ENCODE data around the gene DAAM2. TPM values are rescaled to one million over a fixed set of nuclear protein-coding genes. Genes with fewer than 3 reads are reported as not detected.

Gene DAAM2
- total and polyA plus RNA-seq, 12 donors: 6.0 to 25.9 (median 12.2) TPM

DNA sequence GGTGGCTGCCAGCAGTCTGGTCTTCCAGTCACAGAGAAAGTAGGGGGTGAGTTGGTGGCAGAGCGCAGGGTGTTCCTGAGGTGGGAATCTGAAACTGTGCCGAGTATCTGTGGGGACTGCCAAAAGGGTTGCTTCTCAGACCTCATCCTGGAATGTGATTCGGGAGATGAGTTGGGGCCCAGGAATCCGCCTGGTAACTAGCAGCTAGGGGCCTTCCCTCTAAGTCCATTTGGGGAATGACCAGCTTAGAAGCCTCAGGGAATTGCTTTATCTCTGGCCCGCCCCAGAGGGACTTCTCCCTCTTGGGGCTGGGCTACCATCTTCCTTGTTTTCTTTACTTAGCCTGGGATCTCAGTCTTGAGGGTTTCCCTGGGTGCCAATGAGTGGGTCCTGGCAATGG, 92.5 kb downstream of the DAAM2 start:
- TF ChIP-seq, protein P1, sequence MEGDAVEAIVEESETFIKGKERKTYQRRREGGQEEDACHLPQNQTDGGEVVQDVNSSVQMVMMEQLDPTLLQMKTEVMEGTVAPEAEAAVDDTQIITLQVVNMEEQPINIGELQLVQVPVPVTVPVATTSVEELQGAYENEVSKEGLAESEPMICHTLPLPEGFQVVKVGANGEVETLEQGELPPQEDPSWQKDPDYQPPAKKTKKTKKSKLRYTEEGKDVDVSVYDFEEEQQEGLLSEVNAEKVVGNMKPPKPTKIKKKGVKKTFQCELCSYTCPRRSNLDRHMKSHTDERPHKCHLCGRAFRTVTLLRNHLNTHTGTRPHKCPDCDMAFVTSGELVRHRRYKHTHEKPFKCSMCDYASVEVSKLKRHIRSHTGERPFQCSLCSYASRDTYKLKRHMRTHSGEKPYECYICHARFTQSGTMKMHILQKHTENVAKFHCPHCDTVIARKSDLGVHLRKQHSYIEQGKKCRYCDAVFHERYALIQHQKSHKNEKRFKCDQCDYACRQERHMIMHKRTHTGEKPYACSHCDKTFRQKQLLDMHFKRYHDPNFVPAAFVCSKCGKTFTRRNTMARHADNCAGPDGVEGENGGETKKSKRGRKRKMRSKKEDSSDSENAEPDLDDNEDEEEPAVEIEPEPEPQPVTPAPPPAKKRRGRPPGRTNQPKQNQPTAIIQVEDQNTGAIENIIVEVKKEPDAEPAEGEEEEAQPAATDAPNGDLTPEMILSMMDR (IDR thresholded peaks at IDR 0.05): no peak
- no peaks in the 10 kb centered on the region for H3K27me3 ChIP-seq
- no peak for DNase-seq
- H3K4me1 ChIP-seq: peaks cover 8 to 51% (median 43%) of the 10 kb centered on the region in 9 donors
- H3K36me3 ChIP-seq: peaks cover 0 to 12% (median 0%) of the 10 kb centered on the region in 9 donors
- intact Hi-C loops (cut with DNase I): loop anchor here in 3 of 10 donors (5.0 kb wide), 1 partner anchor 92 kb away; the partner anchor contains the start of gene DAAM2 (in 3 of the 3)
- WGBS, 2 donors: 73 to 89% methylated on average over 5 of the region's 5 CpGs
- peak overlapping the region in 1 of 10 donors; percentile 67 for H3K27ac ChIP-seq
- H3K9me3 ChIP-seq: no peaks in the 10 kb centered on the region
- no peak overlapping the region for H3K4me3 ChIP-seq
- ATAC-seq: no peak

DNA sequence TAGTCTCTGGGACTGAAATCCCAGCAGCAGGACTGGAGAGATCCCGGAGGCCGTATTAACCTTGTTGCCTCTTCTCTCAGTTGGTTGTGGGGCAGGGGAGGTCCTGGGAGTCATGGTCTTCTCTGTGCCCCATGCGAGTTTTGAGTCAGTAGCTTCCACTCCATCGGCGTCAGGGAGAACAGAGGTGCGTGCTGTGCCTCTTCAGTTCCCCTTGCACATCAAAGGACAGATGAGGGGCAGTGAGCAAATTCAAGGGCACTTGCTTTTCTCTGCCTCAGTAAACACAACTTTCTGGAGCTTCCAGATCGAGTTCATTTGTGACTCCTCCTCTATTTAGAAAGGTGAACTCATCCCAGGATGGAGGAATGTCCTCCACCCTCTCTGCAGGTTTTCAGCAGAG, 93.5 kb downstream of the DAAM2 start:
- Histone ChIP-seq H3K27ac (no peak overlapping the region), H3K9me3 (no peaks in the 10 kb centered on the region), H3K4me3 (no peak overlapping the region), H3K27me3 (no peaks in the 10 kb centered on the region), H3K4me1 (peaks cover 8 to 60% (median 45%) of the 10 kb centered on the region in 9 donors), H3K36me3 (peaks cover 0 to 16% (median 0%) of the 10 kb centered on the region in 9 donors)
- intact Hi-C loops (cut with DNase I): loop anchor here in 3 of 10 donors (5.0 kb wide), 1 partner anchor 93 kb away; the partner anchor contains the start of gene DAAM2 (in 3 of the 3)
- no peak for ATAC-seq
- TF ChIP-seq, protein P1 (IDR thresholded peaks at IDR 0.05): no peak
- DNase-seq: no peak
- 89 to 92% methylated on average over 7 of the region's 7 CpGs for WGBS, 2 donors

DNA sequence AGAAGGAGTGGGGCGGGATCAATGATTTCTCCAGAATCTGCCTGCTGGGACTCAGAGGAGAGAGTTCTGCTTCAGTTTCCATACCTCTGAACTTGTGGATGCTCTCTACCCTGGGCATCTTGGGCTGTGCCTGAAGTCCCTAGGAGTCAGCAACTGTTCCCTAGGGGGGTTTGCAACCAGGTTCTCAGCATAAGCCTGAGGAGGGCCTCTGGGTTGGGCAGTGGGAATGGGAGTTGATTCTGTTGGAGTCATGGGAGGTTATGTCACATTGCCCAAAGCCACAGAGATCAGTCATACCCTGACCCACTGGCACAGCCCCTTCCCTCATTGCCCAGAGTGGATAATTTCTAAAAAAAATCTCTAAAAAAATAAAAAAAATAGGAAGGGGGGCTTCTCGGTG, 94.7 kb downstream of the DAAM2 start:
- ATAC-seq (no peak), DNase-seq (no peak)
- TF ChIP-seq, protein P1 (IDR thresholded peaks at IDR 0.05): no peak
- H3K9me3 ChIP-seq: no peaks in the 10 kb centered on the region
- intact Hi-C loops (cut with DNase I): loop anchor here in 3 of 10 donors (5.0 kb wide), 1 partner anchor 95 kb away; the partner anchor contains the start of gene DAAM2 (in 3 of the 3)
- H3K36me3 ChIP-seq: peaks cover 0 to 26% (median 0%) of the 10 kb centered on the region in 9 donors
- peak overlapping the region in 7 of 10 donors; percentile 13 to 75 (median 65) for H3K27ac ChIP-seq
- H3K27me3 ChIP-seq: no peaks in the 10 kb centered on the region
- peaks cover 8 to 61% (median 41%) of the 10 kb centered on the region in 9 donors for H3K4me1 ChIP-seq
- 48 to 96% methylated on average over 2 of the region's 2 CpGs for WGBS, 2 donors
- no peak overlapping the region for H3K4me3 ChIP-seq

DNA sequence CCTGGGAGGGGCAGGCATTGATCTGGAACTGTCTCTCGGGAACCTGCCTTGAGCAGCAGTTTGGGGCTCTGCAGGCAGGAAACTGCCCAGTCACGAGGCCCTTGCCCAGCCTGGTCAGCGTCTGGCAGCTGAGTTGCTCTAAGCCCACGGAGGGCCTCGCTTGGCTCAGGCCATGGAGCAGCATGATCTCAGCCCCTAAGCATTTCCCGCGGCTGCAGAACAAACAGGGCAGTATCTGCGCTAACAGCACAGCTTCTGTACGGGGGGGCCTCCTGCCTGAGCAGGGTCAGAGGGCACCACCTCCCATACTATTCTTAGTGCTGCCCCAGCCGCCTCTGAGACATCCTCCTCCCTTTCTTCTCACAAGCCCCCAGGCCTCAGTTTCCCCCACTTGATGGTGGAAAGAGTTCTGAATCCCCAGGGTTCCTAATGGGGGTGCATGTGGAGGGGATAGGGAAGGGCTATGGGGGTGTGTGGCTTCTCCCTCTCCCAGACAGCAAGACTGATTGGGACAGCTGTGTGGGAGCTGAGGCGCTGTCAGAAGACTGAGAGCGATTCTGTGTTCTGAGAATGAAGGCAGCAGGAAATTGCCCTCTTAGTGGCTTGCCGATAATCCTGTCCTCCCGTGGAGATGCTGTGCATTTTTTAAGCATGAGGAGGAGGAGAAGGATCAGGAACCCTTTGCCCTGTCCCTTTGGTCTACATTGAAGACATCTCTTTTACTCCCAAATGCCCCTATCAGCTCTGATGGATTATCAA, 95.7 kb downstream of the DAAM2 start:
- no peaks in the 10 kb centered on the region for H3K9me3 ChIP-seq
- no peaks in the 10 kb centered on the region for H3K27me3 ChIP-seq
- WGBS, 2 donors: 17 to 18% methylated on average over 14 of the region's 14 CpGs
- H3K27ac ChIP-seq: peak overlapping the region; percentile 42 to 75 (median 64)
- H3K4me3 ChIP-seq: no peak overlapping the region
- intact Hi-C loops (cut with DNase I): loop anchor here in 3 of 10 donors (5.0 kb wide), 1 partner anchor 96 kb away; the partner anchor contains the start of gene DAAM2 (in 3 of the 3)
- TF ChIP-seq, protein P1 (IDR thresholded peaks at IDR 0.05): no peak
- peaks cover 8 to 51% (median 35%) of the 10 kb centered on the region in 9 donors for H3K4me1 ChIP-seq
- ATAC-seq (peak; percentile 89 to 97 (median 94)), DNase-seq (peak; percentile 80 to 83)
- H3K36me3 ChIP-seq: peaks cover 0 to 26% (median 0%) of the 10 kb centered on the region in 9 donors
